DMS 273 treated with DMSO at 0.1 percent for 48 hours (cell line): ENCODE results near the gene PGAM2.

Experiments used
- DNase-seq: peaks from one replicate; lab custom pipeline; 2025; lab: John Stamatoyannopoulos, UW

PGAM2 gene

DNA sequence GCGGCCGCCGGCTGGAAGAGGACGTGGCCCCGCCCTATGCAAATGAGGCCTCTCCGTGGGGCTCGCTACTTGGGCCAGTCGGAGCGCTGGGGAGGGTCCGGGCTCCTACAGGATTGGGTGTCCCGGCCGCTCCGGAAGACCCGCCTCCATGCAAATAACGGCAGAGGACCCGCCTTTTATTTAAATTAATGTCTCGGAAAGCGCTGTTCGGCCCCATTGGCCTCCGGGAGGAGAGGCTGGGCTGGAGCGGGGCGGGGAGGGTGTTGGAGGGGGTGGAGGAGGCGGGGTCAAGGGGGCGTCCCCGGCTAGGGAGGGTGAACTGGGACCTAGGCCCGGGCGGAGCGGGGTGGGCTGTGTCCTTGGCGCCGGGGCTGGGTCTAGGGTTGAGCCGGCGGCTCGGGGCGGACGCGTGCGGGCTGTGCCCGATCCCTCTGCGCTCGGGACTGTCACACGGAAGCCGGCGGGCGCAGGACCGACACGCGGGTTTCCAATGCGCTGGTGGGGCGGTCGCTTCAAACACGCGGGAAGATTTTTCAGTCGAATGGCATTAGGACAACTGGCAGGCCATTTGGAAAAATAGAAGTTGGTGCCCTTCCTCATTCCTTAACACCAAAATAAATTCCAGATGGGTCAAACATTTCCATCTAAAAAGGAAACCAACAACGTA lies 17.3 kb upstream of the PGAM2 start:
- peak; percentile 99 for DNase-seq

DNA sequence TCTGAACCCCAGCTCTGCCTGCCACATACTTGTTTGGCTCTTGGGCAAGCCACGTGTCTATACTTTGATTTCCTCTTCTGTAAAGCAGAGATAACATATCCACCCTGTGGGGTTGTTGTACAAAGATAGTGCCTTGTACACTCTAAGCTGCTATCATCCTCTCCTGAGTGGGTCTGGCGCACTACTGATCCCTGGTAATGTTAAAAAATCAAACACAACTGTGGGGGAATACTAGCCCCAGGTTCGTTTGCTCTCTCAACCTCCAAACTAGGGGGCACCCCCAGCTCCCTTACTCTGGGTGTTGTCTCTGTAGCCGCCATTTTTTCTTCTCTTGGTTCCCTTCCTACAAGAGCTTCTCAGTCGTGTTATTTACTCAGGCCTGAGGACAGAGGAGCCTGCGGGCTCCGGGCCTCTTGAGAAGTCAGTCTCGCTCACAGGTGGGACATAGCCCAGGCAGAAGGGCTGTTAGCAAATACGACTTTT lies 15.9 kb upstream of the PGAM2 start:
- no peak for DNase-seq

DNA sequence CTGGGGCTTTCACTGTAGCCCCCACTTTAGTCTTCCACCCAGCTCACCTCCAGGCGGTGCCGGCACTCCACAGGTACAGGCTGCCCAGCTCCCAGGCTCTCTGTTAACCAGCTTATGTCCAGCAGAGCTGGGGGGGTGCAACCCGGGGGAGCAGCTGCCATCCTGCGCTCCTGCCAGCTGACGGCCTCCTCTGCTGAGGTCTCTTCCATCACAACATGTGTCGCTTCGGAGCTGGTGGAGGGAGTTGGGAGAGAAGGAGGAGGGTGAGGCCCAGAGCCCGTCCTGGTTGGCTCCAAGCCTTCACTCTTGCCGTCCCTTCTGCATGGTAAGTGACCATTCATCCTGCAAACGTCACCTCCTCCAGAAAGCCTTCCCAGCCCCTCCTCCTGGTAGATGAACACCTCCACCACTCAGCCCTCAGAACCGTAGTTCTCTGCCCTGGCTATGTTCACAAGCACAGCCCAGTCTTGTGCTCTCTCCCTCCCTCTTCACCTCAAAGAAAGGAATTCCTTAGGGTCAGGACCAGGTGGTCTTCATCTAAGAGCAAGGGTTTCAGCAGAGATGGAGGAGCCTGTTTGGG lies 15.4 kb upstream of the PGAM2 start:
- DNase-seq, result no peak

DNA sequence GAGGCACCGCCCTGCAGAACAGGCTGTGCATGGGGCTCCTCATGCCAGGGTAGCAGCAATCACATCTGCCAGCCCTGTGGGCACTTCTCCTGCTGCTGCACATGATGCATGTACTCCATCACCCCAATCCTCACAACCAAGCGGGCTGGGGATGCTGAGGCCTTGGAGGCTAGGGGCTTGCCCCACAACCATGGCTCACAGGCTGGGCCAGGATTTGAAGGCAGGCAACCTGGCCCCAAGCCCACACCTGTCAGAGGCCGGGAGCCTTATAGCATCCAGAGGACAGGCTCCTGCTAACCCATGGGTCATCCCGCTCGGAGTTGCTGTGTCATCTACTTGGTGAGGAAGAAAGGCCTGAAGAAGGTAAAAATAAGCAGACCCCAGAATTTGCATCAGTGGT lies 14.8 kb upstream of the PGAM2 start:
- DNase-seq, result no peak

DNA sequence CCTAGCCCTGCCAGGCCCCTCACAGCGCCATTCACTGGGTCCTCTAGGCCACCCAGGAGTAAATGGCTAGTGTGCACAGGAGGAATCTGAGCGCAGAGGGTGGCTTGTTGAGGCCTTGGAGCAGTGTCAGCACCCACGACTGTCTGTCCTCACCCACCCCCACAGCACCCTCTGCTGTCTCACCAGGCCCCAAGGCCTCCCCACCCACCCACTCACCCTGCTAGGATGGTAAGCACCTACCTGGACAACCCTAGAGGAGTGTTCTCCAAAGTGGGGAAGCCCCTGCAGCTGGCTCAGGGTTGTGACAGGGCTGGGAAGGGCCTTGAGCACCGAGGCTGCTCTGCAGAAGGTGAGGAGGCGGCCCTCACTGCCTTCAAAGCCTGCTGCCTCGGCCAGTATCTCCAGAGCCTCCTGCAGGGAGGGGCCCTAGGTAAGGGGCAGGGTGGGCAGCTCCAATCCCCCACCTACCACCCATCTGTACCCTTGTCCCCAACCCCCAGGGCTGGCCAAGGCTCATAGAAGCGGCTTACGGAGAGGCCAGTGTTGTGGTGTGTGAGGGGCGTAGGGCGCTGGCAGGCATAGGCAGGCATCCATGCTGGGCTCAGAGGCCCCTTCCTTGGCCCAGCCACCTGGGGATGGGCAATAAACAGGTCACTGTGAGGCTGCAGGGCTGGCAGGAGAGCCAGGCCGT lies 14.1 kb upstream of the PGAM2 start:
- no peak for DNase-seq

DNA sequence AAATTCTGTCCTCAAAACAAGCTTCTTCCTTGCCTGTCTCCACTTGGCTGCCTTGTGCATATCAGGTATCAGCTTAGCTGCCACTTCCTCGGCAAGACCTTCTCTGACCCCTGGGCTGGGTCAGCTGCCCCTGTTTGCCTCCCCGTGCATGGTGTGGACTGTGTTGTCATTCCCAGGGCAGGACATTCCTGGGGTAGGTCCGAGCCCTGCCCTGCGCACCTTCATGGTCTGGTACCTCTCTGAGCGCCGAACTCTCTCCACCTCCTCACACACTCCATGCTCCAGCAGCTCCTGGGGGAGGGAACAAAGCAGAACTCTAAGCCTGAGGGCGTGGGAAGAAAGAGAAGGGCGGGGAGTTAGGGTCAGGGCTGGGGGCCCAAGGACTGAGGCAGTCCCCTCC lies 13.2 kb upstream of the PGAM2 start:
- no peak for DNase-seq

DNA sequence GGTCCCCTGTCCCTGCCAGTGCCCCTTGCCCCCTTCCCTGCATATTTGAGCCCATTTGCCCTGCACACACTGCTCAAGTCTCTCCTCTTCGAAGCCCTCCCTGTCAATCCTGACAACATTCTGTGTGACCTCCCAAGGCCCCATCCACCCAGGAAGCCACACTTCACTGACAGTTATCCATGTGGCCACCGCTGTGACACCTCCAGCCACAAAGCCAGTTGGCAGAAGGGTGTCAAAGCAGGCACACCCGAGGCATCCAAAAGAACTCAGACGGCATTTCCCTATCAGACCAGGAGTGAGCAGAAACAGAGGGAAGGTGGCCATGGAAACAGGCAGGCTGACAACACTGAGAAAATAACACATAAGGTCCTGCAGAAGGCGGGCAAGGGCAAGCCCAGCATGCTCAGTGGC lies 12.3 kb upstream of the PGAM2 start:
- DNase-seq, result no peak

DNA sequence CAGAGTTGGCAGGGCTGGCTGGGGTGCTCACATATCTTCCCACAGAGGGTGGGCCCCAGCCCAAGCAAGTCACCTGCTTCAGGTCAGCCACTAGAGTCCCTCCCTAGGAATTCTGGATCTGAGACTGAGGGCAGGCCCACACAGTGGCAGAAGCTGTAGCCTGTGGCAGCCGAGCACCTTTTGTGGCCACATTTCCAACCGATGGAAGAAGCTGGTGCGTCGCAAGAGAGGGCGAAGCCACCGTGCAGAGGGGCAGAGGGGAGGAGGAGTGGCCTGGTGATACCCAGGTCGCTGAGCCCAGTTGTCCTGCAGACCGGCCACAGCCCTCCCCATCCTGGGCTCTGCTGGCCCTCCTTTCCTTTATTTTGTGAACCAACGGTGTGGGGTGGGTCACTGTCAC lies 11.7 kb upstream of the PGAM2 start:
- DNase-seq, result no peak

DNA sequence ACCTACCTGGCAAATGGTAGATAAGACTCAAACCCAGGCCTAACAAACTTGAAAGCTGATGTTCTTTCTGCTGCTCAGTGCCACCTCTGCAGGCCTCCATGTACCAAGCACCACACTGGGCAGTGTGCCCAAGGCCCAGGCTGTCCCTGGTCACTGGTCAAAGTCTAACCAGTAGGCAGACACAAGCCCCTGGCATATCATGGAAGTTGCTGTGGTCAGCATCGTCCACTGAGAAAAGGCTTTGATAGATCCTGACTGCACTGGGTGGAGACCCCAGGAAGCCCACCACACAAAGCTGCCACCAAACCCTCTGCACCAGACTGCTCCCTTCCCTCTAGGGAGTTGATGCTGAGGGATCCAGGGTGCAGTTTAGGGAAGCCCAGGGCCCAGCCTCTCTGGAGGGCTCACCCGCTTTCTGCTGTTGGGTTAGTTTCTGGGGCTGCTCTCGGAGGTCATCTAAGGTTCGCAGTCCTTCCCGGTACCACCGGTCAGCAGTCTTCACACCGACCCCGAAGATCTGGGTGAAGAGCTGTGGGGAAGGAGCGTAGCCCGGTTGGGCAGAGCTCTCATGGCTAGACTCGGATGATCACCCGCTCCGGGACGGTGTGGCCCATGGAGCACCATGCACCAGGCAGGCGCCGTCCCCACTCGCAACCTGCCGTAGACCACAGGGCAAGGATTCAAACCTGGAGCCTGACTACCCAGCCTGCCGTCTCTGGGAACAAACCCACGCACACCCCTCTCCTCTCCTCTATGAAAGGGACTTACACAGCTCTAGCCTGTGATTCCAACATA lies 10.9 kb upstream of the PGAM2 start:
- no peak for DNase-seq

DNA sequence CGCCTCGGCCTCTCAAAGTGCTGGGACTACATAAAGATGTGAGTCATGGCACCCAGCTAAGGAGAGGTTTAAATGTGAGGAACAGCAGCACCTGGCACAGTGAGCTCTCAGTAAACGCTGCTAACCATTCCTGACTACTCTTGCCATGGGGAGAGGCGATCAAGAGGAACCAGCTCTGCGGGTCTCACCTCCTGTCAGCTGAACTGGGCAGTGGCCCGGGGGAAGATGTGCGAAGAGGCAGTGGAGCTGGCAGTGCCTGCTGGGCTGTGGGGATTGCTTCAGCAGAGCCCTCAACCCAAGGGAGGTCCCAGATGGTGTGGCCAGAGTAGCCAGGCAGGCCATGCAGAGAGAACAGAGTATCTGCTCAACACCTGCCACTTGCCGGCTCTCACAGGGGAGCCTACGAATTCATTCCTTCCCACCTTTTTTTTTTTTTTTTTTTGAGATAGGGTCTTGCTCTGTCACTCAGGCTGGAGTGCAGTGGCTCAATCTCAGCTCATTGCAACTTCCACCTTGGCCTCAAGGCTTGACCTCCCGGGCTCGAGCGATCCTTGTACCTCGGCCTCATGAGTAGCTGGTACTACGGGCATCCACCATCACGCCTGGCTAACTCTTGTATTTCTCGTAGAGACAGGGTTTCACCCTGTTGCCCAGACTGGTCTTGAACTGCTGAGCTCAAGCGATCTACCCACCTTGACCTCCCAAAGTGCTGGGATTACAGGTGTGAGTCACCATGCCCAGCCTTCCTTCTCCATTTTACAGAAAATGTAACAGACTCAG lies 10.1 kb upstream of the PGAM2 start:
- no peak for DNase-seq

DNA sequence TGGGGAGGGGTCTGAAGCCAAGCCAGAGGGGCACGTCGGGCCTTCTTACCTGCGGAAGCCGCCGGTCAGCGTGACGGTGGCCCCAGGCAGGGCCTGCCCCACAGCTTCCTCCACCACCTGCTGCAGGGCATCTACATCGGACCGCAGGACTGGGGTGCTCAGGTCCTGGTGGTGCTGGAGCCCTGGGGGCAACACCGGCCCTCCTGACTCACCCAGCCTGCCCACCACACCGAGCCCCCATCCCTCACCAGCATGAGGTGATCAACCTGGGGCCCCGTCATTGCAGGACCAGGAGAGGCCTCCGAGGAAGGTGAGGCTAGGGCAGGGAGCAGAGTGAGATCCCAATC lies 9.0 kb upstream of the PGAM2 start:
- DNase-seq, result no peak

DNA sequence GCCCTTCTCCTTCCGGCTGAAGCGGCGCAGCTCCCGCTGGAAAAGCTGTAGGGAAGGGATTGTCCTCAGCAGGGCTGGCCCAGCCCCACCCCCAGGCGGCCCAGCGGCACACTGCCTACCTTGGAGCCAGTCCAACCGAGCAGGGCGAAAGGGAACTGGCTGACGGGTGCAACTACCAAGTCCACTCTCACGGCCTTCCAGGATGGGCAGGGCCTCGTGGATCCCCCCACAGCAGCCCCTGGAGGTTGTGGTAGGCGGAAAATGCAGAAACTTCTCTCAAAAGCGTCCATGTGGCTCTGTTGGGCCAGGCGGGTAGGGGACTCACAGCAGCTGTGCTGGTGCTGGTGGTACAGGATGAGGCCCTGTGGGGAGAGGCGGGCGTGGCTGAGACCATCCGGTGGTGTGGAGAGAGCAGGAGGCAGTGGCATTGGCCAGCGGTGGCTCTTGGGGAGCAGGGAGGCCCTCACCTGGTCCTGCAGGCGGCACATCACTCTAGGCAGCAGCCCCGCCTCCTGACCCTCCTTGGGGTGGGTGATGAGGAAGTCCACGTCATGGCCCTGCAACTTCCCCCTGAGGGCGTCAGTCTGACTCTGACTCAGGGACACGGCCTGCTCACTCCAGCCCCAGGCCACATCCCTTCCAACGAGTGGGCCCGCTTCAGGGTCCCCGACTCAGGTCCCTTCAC lies 8.4 kb upstream of the PGAM2 start:
- DNase-seq, result no peak

DNA sequence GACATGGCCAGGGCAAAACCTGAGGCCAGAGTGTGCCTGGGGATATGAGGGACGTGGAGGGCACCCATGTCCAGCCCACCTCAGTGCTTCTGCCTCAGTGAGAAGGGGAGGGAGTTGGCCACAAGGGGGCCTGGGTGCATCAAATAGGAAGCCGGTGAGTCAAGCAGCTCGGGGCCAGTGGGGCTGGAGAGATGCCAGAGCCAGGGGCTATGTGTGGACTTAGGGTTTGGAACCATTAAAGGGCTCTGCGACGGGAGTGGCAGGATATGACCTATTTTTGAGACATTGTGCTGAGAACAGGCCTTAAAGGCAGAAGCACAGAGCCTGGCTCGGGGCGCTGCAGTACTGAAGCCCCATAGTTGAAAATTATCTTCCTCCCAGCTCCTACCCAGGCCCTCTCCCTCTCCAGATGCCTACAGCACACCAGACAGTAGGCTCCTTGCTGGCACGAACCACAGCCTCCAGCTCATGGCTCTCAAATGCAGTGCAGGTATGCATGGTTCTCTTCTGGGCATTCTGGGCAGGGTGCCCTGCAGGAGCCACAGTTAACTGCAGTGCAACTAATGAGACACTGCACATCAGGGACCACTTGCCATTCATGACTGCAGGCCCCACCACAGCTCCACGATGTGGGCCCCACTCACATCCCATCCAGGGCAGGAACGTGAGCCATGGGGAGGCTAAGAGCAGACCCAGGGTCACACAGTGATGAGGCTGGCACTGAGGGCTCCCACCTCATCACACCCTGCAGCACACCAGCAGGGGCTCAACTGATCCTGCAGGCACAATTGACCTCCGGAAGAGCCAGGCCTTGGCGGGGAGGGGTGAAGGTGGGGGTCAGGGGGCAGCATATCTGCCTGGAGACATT lies 7.2 kb upstream of the PGAM2 start:
- peak; percentile 67 for DNase-seq

DNA sequence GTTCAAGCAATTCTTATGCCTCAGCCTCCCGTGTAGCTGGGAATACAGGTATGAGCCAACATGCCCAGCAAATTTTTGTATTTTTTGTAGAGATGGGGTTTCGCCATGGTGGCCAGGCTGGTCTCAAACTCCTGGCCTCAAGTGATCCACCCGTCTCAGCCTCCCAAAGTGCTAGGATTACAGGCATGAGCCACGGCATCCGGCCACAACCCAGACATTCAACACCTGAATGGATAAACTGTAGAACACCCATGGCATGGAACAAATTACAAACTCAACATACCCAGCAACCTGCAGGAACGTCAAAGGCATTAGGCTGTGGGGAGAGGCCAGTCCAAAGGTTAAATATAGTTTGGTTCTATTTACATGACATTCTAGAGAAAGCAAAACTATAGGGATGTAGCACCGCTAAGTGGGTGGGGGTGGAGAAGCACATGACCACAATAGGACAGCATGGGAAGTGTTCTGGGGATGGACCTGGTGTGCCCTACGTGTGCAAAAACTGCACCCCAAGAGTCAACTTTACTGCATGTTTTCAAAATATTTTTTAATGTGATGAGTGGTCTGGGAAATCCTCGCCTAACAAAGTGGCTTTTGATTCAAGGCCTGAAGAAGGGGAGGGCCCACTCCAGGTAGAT lies 6.5 kb upstream of the PGAM2 start:
- no peak for DNase-seq

DNA sequence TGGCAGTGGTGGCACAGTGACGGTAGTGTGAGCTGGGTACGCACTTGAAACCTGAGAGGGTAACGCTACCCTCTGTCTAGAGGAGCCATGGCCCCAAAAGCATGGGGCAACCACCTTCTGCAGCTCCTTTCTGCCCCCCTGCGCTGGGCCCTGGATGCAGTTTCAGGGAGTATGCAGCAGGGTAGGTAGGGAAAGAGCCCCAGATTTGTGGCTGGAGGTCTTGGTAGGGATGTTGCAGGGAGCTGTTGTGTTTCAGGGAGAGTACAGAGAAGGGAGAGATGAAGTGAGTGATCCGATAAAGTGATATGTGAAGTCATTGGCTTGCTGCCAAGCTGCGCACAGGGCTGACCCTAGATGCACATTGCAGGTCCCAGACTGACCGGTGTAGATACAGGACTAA lies 2.7 kb upstream of the PGAM2 start:
- no peak for DNase-seq

DNA sequence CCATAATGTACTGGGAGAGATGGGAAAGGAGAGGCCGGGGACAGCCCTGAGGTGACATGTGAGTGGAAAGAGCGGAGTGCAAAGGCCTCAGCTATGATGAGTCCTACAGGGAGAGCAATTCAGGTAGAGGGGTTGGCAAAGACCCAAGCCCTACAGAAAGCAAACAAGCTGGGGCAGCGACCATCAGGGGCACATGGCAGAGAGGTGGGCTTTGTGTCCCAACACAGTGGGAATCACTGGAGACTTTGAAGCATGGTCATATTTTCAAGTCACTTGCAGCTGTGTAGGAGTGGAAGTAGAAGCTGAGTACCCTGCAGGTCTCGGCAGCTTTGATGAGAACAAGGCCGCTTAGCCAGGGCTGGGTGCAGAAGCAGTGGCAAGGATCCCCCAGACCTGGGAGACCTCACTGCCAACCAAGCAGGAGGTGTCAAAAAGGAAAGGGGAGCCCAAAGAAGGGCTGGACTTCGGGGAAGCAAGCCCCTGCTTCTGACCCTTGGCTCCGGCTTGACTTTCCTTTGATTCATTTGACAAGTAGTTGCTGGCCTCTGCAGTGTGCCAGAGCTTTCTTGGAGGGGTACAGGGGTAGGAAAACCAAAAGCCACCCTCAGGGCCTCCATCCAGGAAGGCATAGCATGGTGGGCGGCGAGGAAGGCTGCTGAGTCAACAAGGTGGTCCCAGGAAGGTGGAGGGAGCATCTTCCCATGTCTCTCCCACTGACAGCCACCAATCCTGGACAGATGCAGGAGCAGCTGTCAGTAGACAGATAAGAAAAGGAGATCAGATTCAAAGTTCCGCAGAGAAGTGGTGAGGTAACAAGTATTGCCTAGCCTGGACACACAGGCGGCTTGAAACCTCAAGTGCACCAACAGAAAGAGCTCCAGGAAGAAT lies 1.9 kb upstream of the PGAM2 start:
- peak; percentile 57 for DNase-seq

DNA sequence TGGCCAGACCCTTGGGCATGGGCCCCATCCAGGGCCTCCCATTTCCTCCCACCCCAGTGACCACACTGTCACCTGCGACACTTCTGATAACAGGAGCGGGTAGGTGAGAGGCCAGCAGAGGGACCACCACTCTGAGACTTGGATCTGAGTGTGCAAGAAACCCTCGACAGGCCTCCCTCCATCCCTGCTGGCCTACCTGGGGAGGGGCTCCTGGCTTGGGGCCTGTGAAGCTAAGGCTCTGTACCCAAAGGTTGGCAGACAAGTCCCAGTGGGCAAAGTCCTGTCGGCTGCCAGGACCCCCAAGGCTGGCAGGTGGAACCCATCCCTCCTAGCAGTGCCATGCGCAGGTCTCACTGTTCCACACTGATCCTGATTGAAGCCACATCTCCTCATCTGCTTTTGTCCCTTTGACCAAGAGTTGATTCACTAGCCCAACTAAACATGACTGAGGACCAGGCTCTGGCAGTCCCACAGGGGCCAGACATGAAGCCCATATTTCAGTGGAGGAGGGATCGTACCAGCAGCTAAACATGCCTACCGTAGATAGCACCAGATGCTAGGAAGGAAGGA lies 1.2 kb upstream of the PGAM2 start:
- DNase-seq, result no peak

DNA sequence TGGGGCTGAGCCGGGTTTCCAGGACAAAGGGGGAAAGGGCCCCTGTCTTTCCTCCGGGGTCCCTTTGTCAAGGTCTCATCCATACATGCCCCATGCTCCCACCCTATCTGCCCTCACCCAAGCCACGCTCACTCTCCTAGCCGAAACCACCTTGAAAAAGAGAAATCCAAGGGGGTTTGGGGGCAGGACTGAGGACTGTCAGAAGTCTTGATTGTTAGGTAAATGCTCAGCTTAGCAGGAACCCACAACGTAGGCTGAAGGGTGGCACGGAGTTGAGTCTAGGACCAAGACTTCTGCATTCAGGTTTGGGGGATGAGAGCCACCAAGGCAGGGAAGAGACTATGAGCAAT lies 719 bp upstream of the PGAM2 start:
- no peak for DNase-seq
